ENCODE data around the gene SULT1A2. TPM values are rescaled to one million over a fixed set of nuclear protein-coding genes. Genes with fewer than 3 reads are reported as not detected.
"Not testable (repeated sequence)": the region's sequence is repeated elsewhere in the genome, so short reads cannot be mapped to it uniquely, and the experiment has no call there.

The SULT1A2 gene
- total and polyA plus RNA-seq, 2 of the 13 experiments (the other 11 are each of a cell fraction or from before 2014, with no cell fraction given) = 33.0 to 34.2 TPM

DNA sequence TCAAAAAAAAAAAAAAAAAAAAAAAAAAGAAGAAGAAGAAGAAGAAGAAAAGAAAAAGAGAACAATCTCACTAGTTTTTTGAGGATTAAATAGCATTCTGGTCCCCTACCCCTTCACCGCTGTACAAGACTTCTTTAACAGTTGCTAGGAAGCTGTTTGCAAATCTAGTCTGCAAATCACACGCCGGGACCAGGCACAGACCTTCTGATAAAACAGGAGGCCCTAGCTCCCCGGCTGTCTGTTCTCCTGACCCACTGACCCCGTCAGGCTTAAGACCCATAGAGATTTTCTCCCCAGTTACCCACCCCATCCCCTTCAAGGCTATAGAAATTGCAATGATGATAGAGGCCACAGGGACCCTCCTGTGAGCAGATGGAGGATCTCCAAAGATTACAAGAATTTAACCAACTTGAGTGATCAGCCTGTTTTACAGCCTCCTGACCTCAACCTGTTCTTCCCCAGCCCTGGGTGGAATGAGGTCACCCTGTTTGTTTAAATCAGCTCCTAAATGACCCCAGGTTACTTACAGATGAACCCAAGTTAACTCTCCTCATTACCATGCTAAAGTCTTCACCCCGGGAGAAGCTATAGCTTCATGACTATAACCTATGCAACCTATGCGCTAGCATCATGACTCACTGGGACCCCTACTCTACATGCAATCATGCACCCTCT lies 24.8 kb upstream of the SULT1A2 start:
- Histone ChIP-seq H3K4me3 (replicated peaks in 1 of 3; ENCODE audit: insufficient read depth in 1 of 3, low read depth in 2 of 3, low read length in 3 of 3) (no peak overlapping the region), H3K4me2 (ENCODE audit: low read depth, low read length) (no peak overlapping the region), H2AFZ (ENCODE audit: low read length) (no peak overlapping the region), H3K79me2 (ENCODE audit: insufficient read depth, low read length) (no peaks in the 10 kb centered on the region), H4K20me1 (ENCODE audit: insufficient read depth, low read length) (no peaks in the 10 kb centered on the region), H3K36me3 (replicated peaks in 1 of 2; ENCODE audit: control insufficient read depth in 1 of 2, insufficient read depth in 2 of 2, low read length in 2 of 2) (no peaks in the 10 kb centered on the region), H3K27me3 (ENCODE audit: control insufficient read depth in 1 of 2, insufficient read depth in 2 of 2, low read length in 2 of 2) (no peaks in the 10 kb centered on the region; a peak in 1 of 5 replicates), H3K27ac (ENCODE audit: extremely low read length, insufficient read depth, low read length) (no peak overlapping the region), H3K9ac (ENCODE audit: insufficient read depth, low read depth, low read length) (no peak overlapping the region), H3K9me3 (ENCODE audit: low read length) (no peaks in the 10 kb centered on the region), H3K4me1 (ENCODE audit: insufficient read depth, low read length) (peaks cover 50% of the 10 kb centered on the region)
- BruUV-seq (replicated peaks) = no TSS peak
- DNase-seq (ENCODE audit: low spot score) = no peak
- WGBS (ENCODE audit: low lambda C conversion rate) = 14% methylated on average over 7 of the region's 7 CpGs
- in situ Hi-C loops (cut with HindIII; ENCODE audit: extremely low pct_ligation_motif_present, low pct_unique_long_range_greater_than_20kb) = no loop called here
- ChIA-PET POLR2A (interaction anchor here (0.7 to 0.9 kb wide), 2 partner anchors 12 to 1459 kb away, joined by 3 read pairs; partner anchors contain the start of gene SULT1A1), CTCF (ENCODE audit: low intra/inter-chr PET ratio, low total read pairs) (no interaction called here)
- FAIRE-seq = peak; percentile 34
- intact Hi-C loops (cut with micrococcal nuclease; ENCODE audit: unreplicated experiment) = no loop called here
- no peak for TF ChIP-seq MTA3 (CRISPR knock-in tag; IDR thresholded peaks at IDR 0.05)
- TF ChIP-seq NR2F6 (IDR thresholded peaks at IDR 0.05) = 0 out of 2 replicates have a peak, but pooled peaks have one; percentile 24
- TF ChIP-seq NR2F6 (CRISPR knock-in tag; IDR thresholded peaks at IDR 0.05) = no peak
- no peak for TF ChIP-seq EED (CRISPR knock-in tag; IDR thresholded peaks at IDR 0.05)
- peak; percentile 53; the same call in 1 of the 2 replicates for TF ChIP-seq RARA (CRISPR knock-in tag; IDR thresholded peaks at IDR 0.05)
- TF ChIP-seq JDP2 (CRISPR knock-in tag; IDR thresholded peaks at IDR 0.05; ENCODE audit: borderline replicate concordance) = no peak
- TF ChIP-seq ZNF547 (CRISPR knock-in tag; IDR thresholded peaks at IDR 0.05) = no peak
- peak; percentile 13; the same call in 2 of the 3 replicates for ATAC-seq

- BruUV-seq (replicated peaks) = not testable (repeated sequence)
Measured at GRCh38 chr16:28620316-28620715, 23.5 kb upstream of the SULT1A2 start.

More at GRCh38 chr16:28620316-28620715, 23.5 kb upstream of the SULT1A2 start:
- CTCF ChIA-PET (ENCODE audit: low intra/inter-chr PET ratio, low total read pairs); intact Hi-C loops (cut with micrococcal nuclease; ENCODE audit: unreplicated experiment); ATAC-seq; H4K20me1 ChIP-seq (ENCODE audit: insufficient read depth, low read length); POLR2A ChIA-PET; FAIRE-seq; H3K9me3 ChIP-seq (ENCODE audit: low read length); H3K4me3 ChIP-seq (replicated peaks in 1 of 3; ENCODE audit: insufficient read depth in 1 of 3, low read depth in 2 of 3, low read length in 3 of 3); H3K9ac ChIP-seq (ENCODE audit: insufficient read depth, low read depth, low read length); H2AFZ ChIP-seq (ENCODE audit: low read length); H3K4me2 ChIP-seq (ENCODE audit: low read depth, low read length); H3K27ac ChIP-seq (ENCODE audit: extremely low read length, insufficient read depth, low read length); H3K79me2 ChIP-seq (ENCODE audit: insufficient read depth, low read length); in situ Hi-C loops (cut with HindIII; ENCODE audit: extremely low pct_ligation_motif_present, low pct_unique_long_range_greater_than_20kb); H3K27me3 ChIP-seq (ENCODE audit: control insufficient read depth in 1 of 2, insufficient read depth in 2 of 2, low read length in 2 of 2); DNase-seq (ENCODE audit: low spot score); H3K36me3 ChIP-seq (replicated peaks in 1 of 2; ENCODE audit: control insufficient read depth in 1 of 2, insufficient read depth in 2 of 2, low read length in 2 of 2): not testable (repeated sequence)
- 23% methylated on average over 1 of the region's 1 CpG for WGBS (ENCODE audit: low lambda C conversion rate)
- TF ChIP-seq ZNF121 (CRISPR knock-in tag; IDR thresholded peaks at IDR 0.05) = peak; percentile 64
- H3K4me1 ChIP-seq (ENCODE audit: insufficient read depth, low read length) = peaks cover 55% of the 10 kb centered on the region
